ENCODE measurements around the gene PLEKHH3.
A peak's percentile ranks its signal among the peaks of the same experiment; 100 is the strongest.

PLEKHH3 gene

GRCh38 chr17:42676424-42677011, at the start of gene PLEKHH3:
Gene PLEKHH3 (minus strand): TSS chr17:42676994. CDS start chr17:42676563, 431 bp downstream.
- TF ChIP-seq CTCF (IDR thresholded peaks at IDR 0.05) = no peak

DNA sequence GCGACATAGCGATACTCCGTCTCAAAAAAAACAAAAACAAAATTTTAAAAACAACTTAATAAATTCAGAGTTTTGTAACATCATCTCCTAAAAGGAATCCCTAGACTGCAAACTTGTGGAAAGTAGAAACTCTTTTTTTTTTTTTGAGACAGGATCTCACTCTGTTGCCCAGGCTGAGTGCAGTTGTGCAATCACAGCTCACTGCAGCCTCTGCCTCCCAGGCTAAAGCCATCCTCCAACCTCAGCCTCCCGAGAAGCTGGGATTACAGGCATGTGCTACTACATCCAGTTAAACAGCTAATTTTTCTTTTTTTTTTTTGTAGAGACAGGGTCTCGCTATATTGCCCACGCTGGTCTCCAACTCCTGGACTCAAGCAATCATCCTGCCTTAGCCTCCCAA, 48.3 kb upstream of the PLEKHH3 start:
- TF ChIP-seq CTCF (IDR thresholded peaks at IDR 0.05) = no peak

DNA sequence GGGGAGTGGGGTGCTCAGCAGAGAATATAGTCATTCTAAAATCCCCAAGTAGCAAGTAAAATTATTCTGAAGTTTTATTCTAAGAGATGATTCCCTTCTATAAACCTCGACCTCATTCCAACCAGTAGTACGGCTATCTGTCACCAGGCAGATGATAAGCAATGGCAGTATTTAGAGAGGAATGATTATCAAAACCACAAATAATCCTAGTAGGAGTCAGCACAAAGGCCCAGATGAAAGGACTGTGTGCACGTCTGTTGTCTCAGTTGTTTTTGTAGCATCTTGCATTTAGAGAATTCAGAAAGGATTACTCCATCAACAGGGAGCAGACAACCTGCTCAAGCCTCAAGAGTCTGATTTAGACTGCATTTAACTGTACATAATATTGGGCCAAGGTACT, 46.8 kb upstream of the PLEKHH3 start:
- TF ChIP-seq CTCF (IDR thresholded peaks at IDR 0.05) = no peak

DNA sequence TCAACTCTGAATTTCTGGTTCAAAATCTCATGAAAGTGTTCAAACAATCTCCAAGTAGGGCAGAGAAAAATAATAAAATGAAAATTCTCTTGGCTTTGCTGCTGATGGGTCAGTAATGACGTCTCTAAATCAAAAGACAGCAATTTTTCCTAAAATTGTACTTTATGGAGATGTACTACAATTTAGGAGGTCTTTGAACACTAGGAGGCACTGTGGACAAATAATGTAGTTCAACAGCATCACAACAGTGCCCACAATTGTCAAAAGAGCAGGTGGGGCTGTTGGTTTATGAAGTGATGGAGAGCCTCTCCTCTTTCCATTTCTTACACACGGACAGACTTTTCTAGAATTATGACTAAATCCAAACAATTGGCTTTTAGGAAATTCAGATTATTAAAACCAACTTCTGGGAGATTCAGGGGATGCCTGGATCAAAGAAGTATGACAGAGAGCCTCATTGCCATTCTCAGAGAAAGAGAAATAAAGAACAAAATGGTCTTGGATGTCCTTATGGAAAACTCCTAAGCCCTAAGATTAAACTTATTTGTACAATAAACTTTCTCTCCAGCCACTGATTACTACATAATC, 44.3 kb upstream of the PLEKHH3 start:
- TF ChIP-seq CTCF (IDR thresholded peaks at IDR 0.05) = peak; percentile 73

- TF ChIP-seq CTCF (IDR thresholded peaks at IDR 0.05) = no peak
These were observed 32.8 kb upstream of the PLEKHH3 start for GRCh38 chr17:42709561-42709960.

DNA sequence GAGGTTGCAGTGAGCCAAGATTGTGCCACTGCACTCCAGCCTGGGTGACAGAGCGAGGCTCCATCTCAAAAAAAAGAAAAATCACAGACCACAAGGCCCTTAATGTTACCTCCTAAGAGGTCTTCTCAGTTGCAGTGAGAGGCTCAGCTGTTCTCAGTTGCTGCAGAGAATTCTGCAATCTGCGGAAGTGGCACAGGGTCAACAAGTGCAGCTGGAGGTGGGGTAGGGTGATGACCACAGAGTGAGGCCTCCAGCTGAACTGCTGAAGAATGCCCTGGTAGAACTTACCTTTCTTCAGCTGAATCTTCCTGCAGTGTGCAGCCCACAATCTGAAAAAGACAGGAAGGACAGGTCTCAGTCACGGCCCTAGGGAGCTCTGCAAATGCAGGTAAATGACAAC, 31.8 kb upstream of the PLEKHH3 start:
- no peak for TF ChIP-seq CTCF (IDR thresholded peaks at IDR 0.05)

- TF ChIP-seq CTCF (IDR thresholded peaks at IDR 0.05) = no peak
These were observed 29.9 kb upstream of the PLEKHH3 start for GRCh38 chr17:42706732-42707131.

Measured in LNCAP (cell line).